Heart left ventricle (tissue), 13 donors: ENCODE measurements around the gene SGTA.

Experiments used
- CTCF ChIP-seq, 12 donors: fragments of 200-600 bp; sonication (generic) in 4 of 12; IDR thresholded peaks; one replicate each; pipeline versions ENCODE4 v1.5.0 to v1.8.0; 2018 to 2022; ENCODE audit warnings: antibody characterized with exemption in 12 of 12, mild to moderate bottlenecking in 5 of 12
- POLR2A ChIP-seq, 2 donors: fragments of 450-650 bp; IDR thresholded peaks; one replicate each; pipeline ENCODE4 v1.6.1; 2017; ENCODE audit warnings: antibody characterized with exemption in 2 of 2, mild to moderate bottlenecking in 2 of 2, moderate library complexity in 2 of 2
- donor health status: ischemic (EF 13 %, LVEDD 7.1; RV severe dilation, severe dysfunction).
- donor health status: DM: no; HTN: yes; CAD: no.
- donor health status: DM: no; HTN: no; CAD: no.
- donor health status: ischemic (EF 25% LVEDD 6.9; RV normal size, moderate dysfunction).
- donor health status: ischemic (EF 25% LVEDD 5.7; RV mildly dilated, moderate dysfunction).
- donor health status: ischemic (EF 35%, LVEDD 5.7; RV mildly dilated, moderate dysfunction).
- donor health status: nonischemic (EF 11% LVEDD 7.7; RV severe dilation, severe dysfunction).
- donor health status: DM: yes; HTN: yes; CAD: no.
- donor health status: PGD.
- donor health status: ischemic (EF 29% LVEDD 5.4; RV normal size, mild dysfunction).
- donor health status: nonischemic (EF 23%, LVEDD 6.1; RV moderate dilation, normal function).

- TF ChIP-seq POLR2A (IDR thresholded peaks at IDR 0.05) (no peak), CTCF (IDR thresholded peaks at IDR 0.05) (no peak)
Measured at GRCh38 chr19:2750808-2751437, 32.1 kb downstream of the SGTA start.
